CD4-positive, alpha-beta T cell treated with Interleukin-10 for 1 hour (primary cell): Measurements from ENCODE around the gene VAV1.

Experiments used
- DNase-seq: peaks from one replicate; pipeline ENCODE4 v3.0.0-alpha.2; 2020

VAV1 gene

GRCh38 chr19:6772028-6772865 is at the start of gene VAV1:
Gene VAV1 (plus strand): TSS chr19:6772708. CDS start chr19:6772808, 100 bp downstream.
- peak; percentile 91 for DNase-seq

- no peak for DNase-seq
Measured at GRCh38 chr19:6723108-6723618, 49.3 kb upstream of the VAV1 start.

GRCh38 chr19:6723738-6724137 is 48.8 kb upstream of the VAV1 start:
- DNase-seq = no peak

GRCh38 chr19:6724631-6725492 is 47.6 kb upstream of the VAV1 start:
- no peak for DNase-seq

DNA sequence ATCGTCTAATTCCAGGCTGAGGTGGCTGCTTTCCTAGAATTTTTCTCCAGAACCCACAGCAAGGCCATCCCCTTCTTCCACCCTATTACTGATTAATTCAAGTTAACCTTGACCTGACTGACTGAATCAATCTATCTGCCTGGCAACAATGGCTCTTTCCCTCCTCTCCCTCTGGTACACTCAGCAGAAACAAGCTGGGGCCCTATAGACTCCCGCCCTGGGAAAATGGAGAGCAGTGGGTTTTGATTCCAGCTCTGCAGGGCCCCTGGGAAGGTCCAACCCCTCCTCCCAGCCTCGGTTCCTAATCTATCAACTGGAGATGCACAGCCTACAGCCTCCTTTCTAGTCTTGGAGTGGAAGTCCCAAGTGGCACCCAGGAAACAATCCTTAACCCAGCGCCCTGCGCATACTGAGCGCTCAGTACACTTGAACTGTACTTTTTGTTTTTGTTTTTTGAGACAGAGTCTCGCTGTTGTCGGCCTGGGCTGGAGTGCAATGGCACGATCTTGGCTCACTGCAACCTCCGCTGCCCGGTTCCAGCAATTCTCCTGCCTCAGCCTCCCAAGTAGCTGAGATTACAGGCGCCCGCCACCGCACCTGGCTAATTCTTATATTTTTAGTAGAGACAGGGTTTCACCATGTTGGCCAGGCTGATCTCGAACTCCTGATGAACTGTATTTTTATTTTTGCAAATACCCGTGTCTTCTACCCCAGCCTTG is 46.8 kb upstream of the VAV1 start:
- DNase-seq = no peak

DNA sequence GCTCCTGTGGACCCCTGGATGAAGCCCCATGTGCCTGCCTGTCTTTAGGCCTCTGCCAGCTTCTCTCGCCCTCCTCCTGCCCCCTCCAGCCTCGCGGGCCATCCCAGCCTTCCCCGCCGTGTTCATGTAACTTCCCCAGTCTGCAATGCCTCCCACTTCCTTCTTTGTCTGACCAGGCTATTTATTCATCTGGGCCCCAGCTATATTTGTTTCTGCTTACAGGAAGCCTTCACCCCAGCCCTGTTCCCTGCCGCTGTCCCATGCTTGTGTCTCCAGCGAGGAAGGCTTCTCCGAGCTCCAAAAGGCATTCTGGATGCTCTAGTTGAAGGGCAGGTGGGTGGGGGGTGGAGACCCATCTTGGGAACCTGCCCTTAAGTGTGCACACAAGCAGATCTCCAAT is 44.2 kb upstream of the VAV1 start:
- DNase-seq = no peak

- no peak for DNase-seq
Measured at GRCh38 chr19:6729573-6730152, 42.8 kb upstream of the VAV1 start.

DNA sequence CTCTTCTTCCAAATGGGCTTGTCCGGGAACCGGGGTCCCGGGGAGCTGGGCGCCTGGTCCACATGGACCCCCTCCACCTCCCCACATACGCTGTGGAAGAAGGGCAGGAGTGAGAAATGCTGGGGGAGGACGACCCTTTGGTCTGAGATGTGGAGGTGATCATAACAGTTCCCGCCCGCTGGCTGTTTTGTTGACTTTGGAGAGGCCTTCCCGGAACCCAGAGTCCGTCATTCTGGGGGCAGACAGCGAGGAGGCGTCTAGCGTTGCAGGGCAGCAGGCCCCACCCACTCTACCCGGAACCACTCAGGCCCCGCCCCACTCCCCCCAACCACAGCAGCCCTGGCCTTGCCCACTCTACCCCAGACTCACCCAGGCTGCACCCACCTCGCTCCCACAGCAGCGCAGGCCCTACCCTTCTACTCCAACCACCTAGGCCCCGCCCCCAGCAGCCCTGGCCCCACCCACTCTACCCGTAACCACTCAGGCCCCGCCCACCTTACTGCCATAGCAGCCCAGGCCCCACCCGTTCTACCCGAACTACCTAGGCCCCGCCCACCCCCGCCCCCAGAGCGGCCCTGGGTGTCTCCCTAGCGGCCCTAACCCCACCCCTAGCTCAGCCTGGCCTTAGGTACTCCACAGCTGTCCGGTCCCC is 42.2 kb upstream of the VAV1 start:
- DNase-seq = peak; percentile 38

- DNase-seq = no peak
Measured at GRCh38 chr19:6730941-6731670, 41.4 kb upstream of the VAV1 start.

- no peak for DNase-seq
Measured at GRCh38 chr19:6731822-6732221, 40.7 kb upstream of the VAV1 start.

- no peak for DNase-seq
Measured at GRCh38 chr19:6732803-6733337, 39.6 kb upstream of the VAV1 start.

GRCh38 chr19:6733338-6734095 is 39.0 kb upstream of the VAV1 start:
- no peak for DNase-seq

- DNase-seq = no peak
Measured at GRCh38 chr19:6734096-6734696, 38.3 kb upstream of the VAV1 start.

- DNase-seq = no peak
Measured at GRCh38 chr19:6735181-6735911, 37.2 kb upstream of the VAV1 start.

- peak; percentile 83 for DNase-seq
Measured at GRCh38 chr19:6736169-6736916, 36.2 kb upstream of the VAV1 start.

DNA sequence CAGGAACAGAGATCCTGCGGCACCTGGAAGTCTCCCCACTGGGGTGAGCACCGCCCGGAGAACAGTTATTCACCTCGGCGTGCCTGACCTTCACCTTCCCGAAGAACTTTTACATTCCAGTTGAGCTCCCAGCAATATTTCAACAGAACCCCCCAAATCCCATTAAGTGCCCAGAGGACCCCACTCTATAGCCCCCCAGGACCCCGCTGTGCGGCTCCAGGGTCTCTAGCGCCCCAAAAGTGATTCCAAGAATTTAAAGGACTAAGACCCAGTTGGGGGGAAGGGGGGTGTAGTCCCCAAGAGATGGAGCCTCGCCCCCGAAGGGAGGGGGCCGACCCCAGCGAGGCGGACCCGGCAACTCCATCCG is 35.6 kb upstream of the VAV1 start:
- no peak for DNase-seq

- peak; percentile 100 for DNase-seq
Measured at GRCh38 chr19:6737284-6737872, 35.1 kb upstream of the VAV1 start, which contains the start of gene GPR108. Gene GPR108 (minus strand): TSS chr19:6737580. CDS start chr19:6737576, 4 bp downstream.
